ENCODE measurements around the gene PLEKHG5. TPM values are rescaled to one million over a fixed set of nuclear protein-coding genes. Genes with fewer than 3 reads are reported as not detected.

PLEKHG5 gene
- total and polyA plus RNA-seq, 11 donors, result 7.2 to 20.2 (median 15.2) TPM

GRCh38 chr1:6486433-6487011, 4.9 kb downstream of the PLEKHG5 start:
- H3K27ac ChIP-seq, result peak overlapping the region in 7 of 12 donors; percentile 61 to 93 (median 87)
- intact Hi-C loops (cut with DNase I), result loop anchor here (1.0 to 10.0 kb wide), 10 partner anchors 36 to 161 kb away; partner anchors contain the start of genes NOL9 (in 4 of the 10) and TAS1R1 (in 3 of the 10)

GRCh38 chr1:6485168-6486101, 6.0 kb downstream of the PLEKHG5 start:
- intact Hi-C loops (cut with DNase I), result loop anchor here (1.0 to 10.0 kb wide), 10 partner anchors 37 to 162 kb away; partner anchors contain the start of genes NOL9 (in 4 of the 10) and TAS1R1 (in 3 of the 10)
- ATAC-seq (peak in 3 of 4 donors; percentile 14 to 31 (median 20)), DNase-seq (peak in 1 of 5 donors; percentile 49)
- no peak for TF ChIP-seq POLR2A (IDR thresholded peaks at IDR 0.05)
- TF ChIP-seq, protein P1, sequence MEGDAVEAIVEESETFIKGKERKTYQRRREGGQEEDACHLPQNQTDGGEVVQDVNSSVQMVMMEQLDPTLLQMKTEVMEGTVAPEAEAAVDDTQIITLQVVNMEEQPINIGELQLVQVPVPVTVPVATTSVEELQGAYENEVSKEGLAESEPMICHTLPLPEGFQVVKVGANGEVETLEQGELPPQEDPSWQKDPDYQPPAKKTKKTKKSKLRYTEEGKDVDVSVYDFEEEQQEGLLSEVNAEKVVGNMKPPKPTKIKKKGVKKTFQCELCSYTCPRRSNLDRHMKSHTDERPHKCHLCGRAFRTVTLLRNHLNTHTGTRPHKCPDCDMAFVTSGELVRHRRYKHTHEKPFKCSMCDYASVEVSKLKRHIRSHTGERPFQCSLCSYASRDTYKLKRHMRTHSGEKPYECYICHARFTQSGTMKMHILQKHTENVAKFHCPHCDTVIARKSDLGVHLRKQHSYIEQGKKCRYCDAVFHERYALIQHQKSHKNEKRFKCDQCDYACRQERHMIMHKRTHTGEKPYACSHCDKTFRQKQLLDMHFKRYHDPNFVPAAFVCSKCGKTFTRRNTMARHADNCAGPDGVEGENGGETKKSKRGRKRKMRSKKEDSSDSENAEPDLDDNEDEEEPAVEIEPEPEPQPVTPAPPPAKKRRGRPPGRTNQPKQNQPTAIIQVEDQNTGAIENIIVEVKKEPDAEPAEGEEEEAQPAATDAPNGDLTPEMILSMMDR (IDR thresholded peaks at IDR 0.05), result no peak
- H3K27ac ChIP-seq, result peak overlapping the region; percentile 56 to 93 (median 82)
- no peaks in the 10 kb centered on the region for H3K36me3 ChIP-seq
- WGBS, 4 donors, result 2 to 26% (median 5%) methylated on average over 7 to 80 of the region's 80 CpGs
- H3K4me3 ChIP-seq, result peak overlapping the region; percentile 44 to 71 (median 62)
- peaks cover 0 to 28% (median 4%) of the 10 kb centered on the region in 9 donors for H3K27me3 ChIP-seq
- no peaks in the 10 kb centered on the region for H3K9me3 ChIP-seq
- peaks cover 2 to 43% (median 27%) of the 10 kb centered on the region in 12 donors for H3K4me1 ChIP-seq

More at GRCh38 chr1:6486433-6487011, 4.9 kb downstream of the PLEKHG5 start:
- DNase-seq, result peak; percentile 85 to 92 (median 86)
- Histone ChIP-seq H3K27me3 (peaks cover 0 to 34% (median 4%) of the 10 kb centered on the region in 9 donors), H3K9me3 (no peaks in the 10 kb centered on the region), H3K36me3 (no peaks in the 10 kb centered on the region), H3K4me3 (peak overlapping the region in 9 of 12 donors; percentile 59 to 71 (median 66)), H3K4me1 (peaks cover 2 to 54% (median 37%) of the 10 kb centered on the region in 12 donors)
- TF ChIP-seq POLR2A (IDR thresholded peaks at IDR 0.05), result peak in 1 of 2 donors; percentile 11
- TF ChIP-seq, protein P1 (IDR thresholded peaks at IDR 0.05), result peak; percentile 84 to 92 (median 90)
- ATAC-seq, result peak; percentile 47 to 76 (median 68)
- 4 to 8% (median 5%) methylated on average over 14 to 15 of the region's 15 CpGs for WGBS, 4 donors

DNA sequence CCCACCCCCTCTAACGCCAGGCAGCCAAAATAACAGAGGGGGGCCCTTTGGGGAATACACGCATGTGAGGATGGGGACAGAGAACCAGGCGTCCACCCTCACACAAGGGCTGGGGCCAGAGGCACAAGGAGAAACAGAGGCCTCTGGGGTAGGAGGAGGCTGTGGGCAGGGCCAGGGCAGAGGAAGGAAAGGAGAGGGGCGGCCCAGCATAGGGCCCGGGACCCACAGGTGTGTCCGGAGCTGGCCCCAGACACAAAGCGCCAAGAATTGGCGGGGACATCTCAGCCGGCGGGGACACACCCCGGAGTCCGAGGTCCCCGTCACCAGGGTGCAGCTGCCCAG, 6.7 kb downstream of the PLEKHG5 start:
- peaks cover 0 to 23% (median 4%) of the 10 kb centered on the region in 9 donors for H3K27me3 ChIP-seq
- peak overlapping the region; percentile 44 to 71 (median 62) for H3K4me3 ChIP-seq
- H3K36me3 ChIP-seq, result no peaks in the 10 kb centered on the region
- 21 to 52% (median 34%) methylated on average over 9 to 13 of the region's 13 CpGs for WGBS, 4 donors
- H3K4me1 ChIP-seq, result peaks cover 0 to 37% (median 21%) of the 10 kb centered on the region in 12 donors
- DNase-seq (no peak), ATAC-seq (peak in 3 of 4 donors; percentile 5 to 25 (median 7))
- intact Hi-C loops (cut with DNase I), result loop anchor here in 9 of 10 donors (5.0 to 10.0 kb wide), 6 partner anchors 38 to 163 kb away; partner anchors contain the start of genes NOL9 (in 2 of the 9) and TAS1R1 (in 1 of the 9)
- peak overlapping the region; percentile 56 to 93 (median 82) for H3K27ac ChIP-seq
- TF ChIP-seq POLR2A (IDR thresholded peaks at IDR 0.05), result no peak
- TF ChIP-seq, protein P1 (IDR thresholded peaks at IDR 0.05), result no peak
- no peaks in the 10 kb centered on the region for H3K9me3 ChIP-seq

Measured in heart left ventricle (tissue), 16 donors.